IMR-90 (cell line): ENCODE measurements around the gene CHRNA7. TPM values are rescaled to one million over a fixed set of nuclear protein-coding genes. Genes with fewer than 3 reads are reported as not detected.

Experiments used
- ATAC-seq: fragments of 200-7000 bp; cut with Tn5 transposase; 2 replicates; pipeline ENCODE4 v1.9.1; 2020; ENCODE audit warnings: low read depth, mild to moderate bottlenecking, moderate library complexity
- BruUV-seq: library from RNA; stranded (reverse); fragments of 400-500 nt; replicated peaks from 2 replicates; lab custom pipeline; 2021; lab: Mats Ljungman, UMichigan
- CTCF ChIA-PET: fragments of 300-600 bp; formaldehyde crosslinking; extraction: SDS; loops from one replicate; lab custom pipeline; 2021; ENCODE audit warnings: antibody characterized with exemption; lab: Yijun Ruan, JAX
- POLR2A ChIA-PET: fragments of 300-600 bp; sonication (Branson Sonifier 250); formaldehyde crosslinking; loops from one replicate; lab custom pipeline; 2022; ENCODE audit warnings: antibody characterized with exemption; ENCODE audit not compliant: unreplicated experiment; lab: Charles Lee
- DNase-seq: peaks from one replicate; pipeline ENCODE4 v3.0.0; 2013
- H2AFZ ChIP-seq: replicated peaks from 2 replicates; pipeline ENCODE3; 2013; ENCODE audit warnings: low read length, mild to moderate bottlenecking; ENCODE audit not compliant: poor library complexity
- H2AK5ac ChIP-seq: 2 replicates; pipeline ENCODE4 v1.6.1; 2013; ENCODE audit warnings: low read depth, low read length, inconsistent platforms
- H2AK9ac ChIP-seq: replicated peaks from 2 replicates; pipeline ENCODE3; 2013; ENCODE audit warnings: mild to moderate bottlenecking, low read depth, low read length, moderate library complexity; ENCODE audit not compliant: poor library complexity
- H2BK120ac ChIP-seq: 2 replicates; pipeline ENCODE4 v1.6.1; 2013; ENCODE audit warnings: low read depth, low read length, inconsistent platforms
- H2BK15ac ChIP-seq: 3 replicates; pipeline ENCODE4 v1.6.1; 2013; ENCODE audit warnings: low read depth, low read length, inconsistent platforms
- H2BK20ac ChIP-seq: 2 replicates; pipeline ENCODE4 v1.6.1; 2013; ENCODE audit warnings: low read depth, mild to moderate bottlenecking, inconsistent platforms, low read length, moderate library complexity
- H2BK5ac ChIP-seq: 2 replicates; pipeline ENCODE4 v1.6.1; 2013; ENCODE audit warnings: mild to moderate bottlenecking, low read depth, low read length, inconsistent platforms; ENCODE audit not compliant: poor library complexity, severe bottlenecking
- H3K14ac ChIP-seq: replicated peaks from 2 replicates; pipeline ENCODE4 v1.6.1; 2013; ENCODE audit warnings: low read depth, low read length, inconsistent platforms
- H3K18ac ChIP-seq: 2 replicates; pipeline ENCODE4 v1.6.1; 2013; ENCODE audit warnings: low read depth, low read length, control low read depth
- H3K23ac ChIP-seq: 2 replicates; pipeline ENCODE4 v1.6.1; 2013; ENCODE audit warnings: low read depth, low read length, inconsistent platforms
- H3K27ac ChIP-seq: 2 replicates; pipeline ENCODE4 v1.5.1; 2013; ENCODE audit warnings: mild to moderate bottlenecking, control low read depth, low read length; ENCODE audit not compliant: insufficient read depth
- H3K27me3 ChIP-seq: 2 replicates; pipeline ENCODE4 v1.6.1; 2013; ENCODE audit warnings: low read length; ENCODE audit not compliant: control insufficient read depth, insufficient read depth
- H3K36me3 ChIP-seq: 2 replicates; pipeline ENCODE4 v1.6.1; 2013; ENCODE audit warnings: low read length, mixed read lengths; ENCODE audit not compliant: control insufficient read depth, insufficient read depth
- H3K4ac ChIP-seq: 2 replicates; pipeline ENCODE4 v1.6.1; 2013; ENCODE audit warnings: low read depth, low read length, inconsistent platforms
- H3K4me1 ChIP-seq: 2 replicates; pipeline ENCODE4 v1.6.1; 2013; ENCODE audit warnings: low read length, mixed read lengths; ENCODE audit not compliant: control insufficient read depth, insufficient read depth
- H3K4me2 ChIP-seq: 2 replicates; pipeline ENCODE4 v1.6.1; 2013; ENCODE audit warnings: low read depth, mild to moderate bottlenecking, control low read depth, low read length, moderate library complexity
- H3K4me3 ChIP-seq: 2 replicates; pipeline ENCODE4 v1.5.1; 2013; ENCODE audit warnings: low read depth, mild to moderate bottlenecking, control low read depth, low read length, moderate library complexity; ENCODE audit not compliant: insufficient read depth
- H3K56ac ChIP-seq: 2 replicates; pipeline ENCODE4 v1.6.1; 2013; ENCODE audit warnings: low read length, inconsistent platforms; ENCODE audit not compliant: insufficient read depth; ENCODE audit errors: extremely low read depth
- H3K79me1 ChIP-seq, 2 experiments: 2 replicates each; pipeline ENCODE4 v1.6.1; 2013; ENCODE audit warnings: low read length in 2 of 2, inconsistent platforms in 1 of 2, low read depth in 1 of 2
- H3K9ac ChIP-seq: 2 replicates; pipeline ENCODE4 v1.6.1; 2013; ENCODE audit warnings: low read depth, low read length, control low read depth
- H3K9me1 ChIP-seq: 2 replicates; pipeline ENCODE4 v1.6.1; 2013; ENCODE audit warnings: low read length, inconsistent platforms; ENCODE audit not compliant: insufficient read depth
- H3K9me3 ChIP-seq: 2 replicates; pipeline ENCODE4 v1.6.1; 2013; ENCODE audit warnings: low read length; ENCODE audit not compliant: control insufficient read depth, insufficient read depth
- H4K20me1 ChIP-seq: 2 replicates; pipeline ENCODE4 v1.6.1; 2013; ENCODE audit warnings: low read length, inconsistent platforms; ENCODE audit not compliant: insufficient read depth
- H4K5ac ChIP-seq: 2 replicates; pipeline ENCODE4 v1.6.1; 2013; ENCODE audit warnings: mild to moderate bottlenecking, low read depth, low read length, control low read depth
- H4K8ac ChIP-seq, 2 experiments: 2 replicates each; pipeline ENCODE4 v1.6.1; 2013; ENCODE audit warnings: low read depth in 2 of 2, low read length in 2 of 2, control low read depth in 1 of 2, inconsistent platforms in 1 of 2
- H4K91ac ChIP-seq: 2 replicates; pipeline ENCODE4 v1.6.1; 2013; ENCODE audit warnings: low read depth, low read length, inconsistent platforms; ENCODE audit not compliant: insufficient read depth
- BHLHE40 ChIP-seq: fragments of 150-350 bp; IDR thresholded peaks from 2 replicates; pipeline ENCODE4 v1.6.1; 2016; ENCODE audit warnings: mild to moderate bottlenecking, low read depth, low read length
- CEBPB ChIP-seq: IDR thresholded peaks from 2 replicates; pipeline ENCODE4 v1.6.1; 2012; ENCODE audit warnings: low read depth, low read length, improper control_type of control experiment
- CHD1 ChIP-seq: IDR thresholded peaks from 2 replicates; pipeline ENCODE4 v1.6.1; 2012; ENCODE audit warnings: low read depth, low read length, improper control_type of control experiment
- CTCF ChIP-seq: conservative IDR thresholded peaks from 2 replicates; pipeline ENCODE4 v1.5.1; 2012; ENCODE audit warnings: mild to moderate bottlenecking, low read depth, low read length, improper control_type of control experiment
- FOS ChIP-seq: fragments of 150-350 bp; IDR thresholded peaks from 2 replicates; pipeline ENCODE4 v1.6.1; 2016; ENCODE audit warnings: low read depth, low read length
- MAFK ChIP-seq: IDR thresholded peaks from 2 replicates; pipeline ENCODE4 v1.6.1; 2012; ENCODE audit warnings: low read depth, low read length, improper control_type of control experiment
- MAZ ChIP-seq: IDR thresholded peaks from 2 replicates; pipeline ENCODE4 v1.6.1; 2012; ENCODE audit warnings: low read depth, mild to moderate bottlenecking, low read length, improper control_type of control experiment, moderate library complexity, borderline replicate concordance
- MXI1 ChIP-seq: IDR thresholded peaks from 2 replicates; pipeline ENCODE4 v1.6.1; 2012; ENCODE audit warnings: low read depth, mild to moderate bottlenecking, low read length, moderate library complexity, borderline replicate concordance
- NFE2L2 ChIP-seq: fragments of 150-350 bp; IDR thresholded peaks from 2 replicates; pipeline ENCODE4 v1.6.1; 2016; ENCODE audit warnings: low read depth, mild to moderate bottlenecking, low read length
- POLR2A ChIP-seq: IDR thresholded peaks from 2 replicates; pipeline ENCODE4 v1.6.1; 2012; ENCODE audit warnings: mild to moderate bottlenecking, low read depth, low read length
- RAD21 ChIP-seq: IDR thresholded peaks from 2 replicates; pipeline ENCODE4 v1.6.1; 2012; ENCODE audit warnings: low read length, improper control_type of control experiment
- RCOR1 ChIP-seq: IDR thresholded peaks from 2 replicates; pipeline ENCODE4 v1.6.1; 2012; ENCODE audit warnings: mild to moderate bottlenecking, low read length, improper control_type of control experiment; ENCODE audit not compliant: insufficient replicate concordance
- RFX5 ChIP-seq: IDR thresholded peaks from 2 replicates; pipeline ENCODE4 v1.8.0; 2012; ENCODE audit warnings: low read depth, mild to moderate bottlenecking, low read length, moderate library complexity
- SMC3 ChIP-seq: fragments of 150-350 bp; IDR thresholded peaks from 2 replicates; pipeline ENCODE4 v1.6.1; 2016; ENCODE audit warnings: low read depth, mild to moderate bottlenecking, antibody characterized with exemption, low read length, moderate library complexity
- WGBS, 2 experiments: methylation state at CpG; one replicate each; pipeline versions ENCODE4 v1.1.5 to v1.1.7; 2013; ENCODE audit warnings: missing lambda C conversion rate in 2 of 2; ENCODE audit not compliant: insufficient read length in 1 of 2; ENCODE audit errors: extremely low coverage in 2 of 2; 5-methylcytosine and 5-hydroxymethylcytosine counted together
- dilution Hi-C: fragments of 300-500 bp; cut with HindIII; formaldehyde crosslinking; loops from one replicate; pipeline ENCODE4 v1.14.3; 2018; ENCODE audit warnings: low sequenced_read_pairs; ENCODE audit not compliant: unreplicated experiment
- in situ Hi-C: fragments of 300-500 bp; cut with MboI; formaldehyde crosslinking; loops from 3 replicates; pipeline ENCODE4 v1.14.3; 2019; ENCODE audit warnings: low sequenced_read_pairs, inconsistent platforms, mixed read lengths
- intact Hi-C: fragments of 100-400 bp; cut with micrococcal nuclease; formaldehyde crosslinking; loops from 2 replicates; pipeline ENCODE4 v1.10.0; 2022
- polyA plus RNA-seq, 3 experiments: library from polyadenylated mRNA; depleted of rRNA; stranded (reverse); fragments of >200 nt; gene quantifications; 2 replicates each; pipeline ENCODE4 v1.2.3, GENCODE V29; 2012; ENCODE audit warnings: low replicate concordance in 1 of 3
- total RNA-seq: library from RNA; depleted of rRNA; stranded (reverse); fragments of >200 nt; gene quantifications from 2 replicates; pipeline ENCODE4 v1.2.3, GENCODE V29; 2012
- TF ChIP-seq, protein P1 (sequence below): fragments of 150-350 bp; IDR thresholded peaks from 2 replicates; pipeline ENCODE4 v1.6.1; 2017; ENCODE audit warnings: mild to moderate bottlenecking, antibody characterized with exemption, low read length, low read depth
- TF ChIP-seq, protein P2 (sequence below): fragments of 150-350 bp; IDR thresholded peaks from 2 replicates; pipeline ENCODE4 v1.6.1; 2016; ENCODE audit warnings: low read depth, mild to moderate bottlenecking, low read length, moderate library complexity, borderline replicate concordance

Gene CHRNA7
- total and polyA plus RNA-seq, 2 of the 4 experiments (the other 2 are of a cell fraction), result 0.10 TPM; not detected in 1

DNA sequence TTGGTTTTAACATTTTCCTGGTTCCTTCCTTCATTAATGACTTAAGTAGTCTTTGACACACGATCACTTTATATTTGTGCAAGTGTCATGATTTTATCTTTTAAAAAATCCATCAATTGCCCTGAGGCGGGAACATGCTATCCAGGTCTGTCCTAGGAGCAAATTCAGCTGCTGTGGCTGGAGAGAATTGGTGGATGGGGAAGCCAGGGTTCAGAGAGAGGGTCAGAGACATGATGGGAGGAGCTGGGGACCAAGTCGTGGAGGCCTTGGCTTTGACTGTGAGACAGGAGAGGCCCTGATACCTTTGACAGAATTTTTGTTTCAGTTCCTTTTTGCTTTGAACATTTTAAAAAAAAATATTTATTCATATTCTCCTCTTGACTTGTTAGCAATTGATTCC, 89.0 kb downstream of the CHRNA7 start:
- no peak overlapping the region for H2BK5ac ChIP-seq
- H4K91ac ChIP-seq, result no peak overlapping the region
- H3K14ac ChIP-seq, result no peak overlapping the region
- H3K18ac ChIP-seq, result no peak overlapping the region
- no peak overlapping the region for H2BK20ac ChIP-seq
- no peak overlapping the region for H3K4me3 ChIP-seq
- no peak for DNase-seq
- no peaks in the 10 kb centered on the region for H3K79me1 ChIP-seq
- ChIA-PET CTCF (no interaction called here), POLR2A (no interaction called here)
- intact Hi-C loops (no loop called here), in situ Hi-C loops (no loop called here), dilution Hi-C loops (no loop called here)
- no peaks in the 10 kb centered on the region for H3K36me3 ChIP-seq
- H4K20me1 ChIP-seq, result no peaks in the 10 kb centered on the region
- H3K27ac ChIP-seq, result no peak overlapping the region
- no peak overlapping the region for H3K56ac ChIP-seq
- no peak overlapping the region for H2BK15ac ChIP-seq
- H2BK120ac ChIP-seq, result no peak overlapping the region
- no peaks in the 10 kb centered on the region for H3K9me1 ChIP-seq
- no peak overlapping the region; the same call in 1 of the 2 replicates for H3K23ac ChIP-seq
- BruUV-seq, result no TSS peak
- H4K5ac ChIP-seq, result no peak overlapping the region
- TF ChIP-seq RAD21 (no peak), CEBPB (no peak), CHD1 (no peak), MAFK (no peak), SMC3 (no peak), MAZ (no peak), CTCF (no peak), POLR2A (no peak), FOS (no peak), RFX5 (no peak), RCOR1 (no peak), BHLHE40 (no peak), NFE2L2 (no peak), MXI1 (no peak)
- TF ChIP-seq, protein P1, sequence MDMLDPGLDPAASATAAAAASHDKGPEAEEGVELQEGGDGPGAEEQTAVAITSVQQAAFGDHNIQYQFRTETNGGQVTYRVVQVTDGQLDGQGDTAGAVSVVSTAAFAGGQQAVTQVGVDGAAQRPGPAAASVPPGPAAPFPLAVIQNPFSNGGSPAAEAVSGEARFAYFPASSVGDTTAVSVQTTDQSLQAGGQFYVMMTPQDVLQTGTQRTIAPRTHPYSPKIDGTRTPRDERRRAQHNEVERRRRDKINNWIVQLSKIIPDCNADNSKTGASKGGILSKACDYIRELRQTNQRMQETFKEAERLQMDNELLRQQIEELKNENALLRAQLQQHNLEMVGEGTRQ, result no peak
- TF ChIP-seq, protein P2, sequence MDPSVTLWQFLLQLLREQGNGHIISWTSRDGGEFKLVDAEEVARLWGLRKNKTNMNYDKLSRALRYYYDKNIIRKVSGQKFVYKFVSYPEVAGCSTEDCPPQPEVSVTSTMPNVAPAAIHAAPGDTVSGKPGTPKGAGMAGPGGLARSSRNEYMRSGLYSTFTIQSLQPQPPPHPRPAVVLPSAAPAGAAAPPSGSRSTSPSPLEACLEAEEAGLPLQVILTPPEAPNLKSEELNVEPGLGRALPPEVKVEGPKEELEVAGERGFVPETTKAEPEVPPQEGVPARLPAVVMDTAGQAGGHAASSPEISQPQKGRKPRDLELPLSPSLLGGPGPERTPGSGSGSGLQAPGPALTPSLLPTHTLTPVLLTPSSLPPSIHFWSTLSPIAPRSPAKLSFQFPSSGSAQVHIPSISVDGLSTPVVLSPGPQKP, result no peak
- H2AFZ ChIP-seq, result no peak overlapping the region
- no peak overlapping the region for H3K4ac ChIP-seq
- no peak overlapping the region for H2AK5ac ChIP-seq
- no peaks in the 10 kb centered on the region for H3K4me1 ChIP-seq
- no CpG with 5 or more reads among the region's 3 CpGs for whole genome bisulfite sequencing, 2 experiments
- H3K4me2 ChIP-seq, result no peak overlapping the region
- no peak overlapping the region for H3K9ac ChIP-seq
- ATAC-seq, result no peak
- H4K8ac ChIP-seq, result no peak overlapping the region
- H3K9me3 ChIP-seq, result no peaks in the 10 kb centered on the region
- no peaks in the 10 kb centered on the region for H3K27me3 ChIP-seq
- H2AK9ac ChIP-seq, result no peak overlapping the region
